ENCODE results near the gene FLNC. TPM values are rescaled to one million over a fixed set of nuclear protein-coding genes. Genes with fewer than 3 reads are reported as not detected.

FLNC gene
- polyA plus RNA-seq, 1 of the 3 experiments (the other 2 are of a cell fraction): 43.7 TPM

DNA sequence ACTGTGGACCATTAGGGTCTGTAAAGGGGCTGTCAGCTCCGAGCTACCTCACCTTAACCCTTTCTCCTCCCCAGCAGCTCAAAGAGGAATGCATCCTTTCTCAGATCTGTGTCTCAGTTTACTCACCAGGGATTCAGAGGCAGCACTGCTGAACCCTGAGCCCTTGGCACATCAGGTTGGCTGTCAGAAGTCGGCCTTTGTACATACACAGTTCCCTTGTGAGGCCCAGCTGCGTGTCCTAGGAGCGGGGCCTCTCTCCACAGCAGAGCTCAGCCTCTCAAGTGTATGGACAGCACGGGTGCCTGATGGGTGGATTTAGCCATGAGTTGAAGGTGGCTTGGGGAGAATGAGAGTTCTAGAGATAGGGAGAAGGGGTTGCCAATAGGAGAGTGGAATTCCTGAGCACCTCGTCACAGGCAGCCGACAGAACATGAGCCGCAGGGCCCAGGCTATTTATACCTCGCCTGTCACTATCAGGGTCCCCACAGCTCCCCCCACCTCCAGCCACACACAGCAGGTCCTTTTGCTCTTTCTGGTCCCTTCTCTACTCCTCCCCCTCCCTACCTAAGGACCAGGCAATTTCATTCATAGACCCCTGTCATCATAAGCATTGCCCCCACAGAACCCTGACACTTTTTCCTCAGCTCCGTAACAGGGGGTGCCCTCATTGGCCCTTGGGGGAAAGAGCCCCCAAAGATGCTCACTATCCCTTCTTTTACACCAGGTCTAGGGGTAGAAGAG is 2.1 kb upstream of the FLNC start:
- peak overlapping the region; percentile 66 for H3K9ac ChIP-seq
- H3K36me3 ChIP-seq (replicated peaks in 1 of 2; ENCODE audit: control insufficient read depth in 1 of 2, insufficient read depth in 2 of 2, low read length in 1 of 2): no peaks in the 10 kb centered on the region
- peaks cover 19% of the 10 kb centered on the region for H4K20me1 ChIP-seq (ENCODE audit: insufficient read depth)
- no peak overlapping the region; the same call in 1 of the 2 replicates for H2AFZ ChIP-seq (ENCODE audit: low read depth)
- H3K27me3 ChIP-seq (ENCODE audit: insufficient read depth): no peaks in the 10 kb centered on the region
- no peaks in the 10 kb centered on the region for H3K9me3 ChIP-seq
- H3F3A ChIP-seq (replicated peaks; ENCODE audit: insufficient read depth): peaks cover 45% of the 10 kb centered on the region
- peaks cover 29% of the 10 kb centered on the region for H3K79me2 ChIP-seq (ENCODE audit: insufficient read depth)
- ChIA-PET CTCF (interaction anchor here (0.7 to 3.7 kb wide), 6 partner anchors 14 to 55 kb away, joined by 3 to 12 read pairs (median 4); partner anchors contain the start of gene ATP6V1F), POLR2A (interaction anchor here (1.6 to 2.4 kb wide), 2 partner anchors 10 to 19 kb away, joined by 6 to 15 read pairs; no protein-coding TSS in a partner anchor)
- 25% methylated on average over 10 of the region's 10 CpGs for WGBS (ENCODE audit: low lambda C conversion rate)
- H3K4me3 ChIP-seq (ENCODE audit: low read depth in 2 of 2, low read length in 1 of 2): peak overlapping the region in 1 of 2 experiments; percentile 28; a peak in 1 of 4 replicates
- no peak for DNase-seq
- H3K9me2 ChIP-seq: no peaks in the 10 kb centered on the region
- peaks cover 38% of the 10 kb centered on the region in 2 experiments; a peak in 3 of 4 replicates for H3K4me1 ChIP-seq (ENCODE audit: control insufficient read depth in 1 of 2, insufficient read depth in 2 of 2, low read depth in 1 of 2, low read length in 1 of 2)
- H3K27ac ChIP-seq (ENCODE audit: low read depth in 2 of 2, low read length in 1 of 2): peak overlapping the region; percentile 56 to 98; a peak in 3 of 4 replicates
- H3K4me2 ChIP-seq: peak overlapping the region; percentile 74
- TF ChIP-seq USF2 (IDR thresholded peaks at IDR 0.05; ENCODE audit: borderline replicate concordance, low read depth, low read length) (no peak), TAF1 (IDR thresholded peaks at IDR 0.05; ENCODE audit: borderline replicate concordance, low read depth, low read length) (0 out of 2 replicates have a peak, but pooled peaks have one; percentile 16), SIN3A (IDR thresholded peaks at IDR 0.05; ENCODE audit: borderline replicate concordance, low read depth, low read length) (peak; percentile 39; the same call in 1 of the 2 replicates), FOXM1 (IDR thresholded peaks at IDR 0.05; ENCODE audit: low read depth) (no peak), PBX3 (IDR thresholded peaks at IDR 0.05) (peak; percentile 72), SMC3 (IDR thresholded peaks at IDR 0.05; ENCODE audit: low read depth, low read length) (no peak), ELF1 (IDR thresholded peaks at IDR 0.05) (no peak), YY1 (IDR thresholded peaks at IDR 0.05; ENCODE audit: low read depth) (no peak), TEAD4 (IDR thresholded peaks at IDR 0.05; ENCODE audit: borderline replicate concordance, insufficient read depth) (0 out of 2 replicates have a peak, but pooled peaks have one; percentile 60), TCF12 (IDR thresholded peaks at IDR 0.05) (peak; percentile 68), RCOR1 (IDR thresholded peaks at IDR 0.05; ENCODE audit: low read length) (no peak), CTCF (IDR thresholded peaks at IDR 0.05) (no peak), GABPA (IDR thresholded peaks at IDR 0.05; ENCODE audit: low read depth) (no peak), FOXJ3 (CRISPR knock-in tag; IDR thresholded peaks at IDR 0.05) (no peak), MEF2A (IDR thresholded peaks at IDR 0.05; ENCODE audit: borderline replicate concordance, low read depth) (peak; percentile 97), MXI1 (IDR thresholded peaks at IDR 0.05; ENCODE audit: low read depth, low read length) (no peak)
- TF ChIP-seq, protein P1, sequence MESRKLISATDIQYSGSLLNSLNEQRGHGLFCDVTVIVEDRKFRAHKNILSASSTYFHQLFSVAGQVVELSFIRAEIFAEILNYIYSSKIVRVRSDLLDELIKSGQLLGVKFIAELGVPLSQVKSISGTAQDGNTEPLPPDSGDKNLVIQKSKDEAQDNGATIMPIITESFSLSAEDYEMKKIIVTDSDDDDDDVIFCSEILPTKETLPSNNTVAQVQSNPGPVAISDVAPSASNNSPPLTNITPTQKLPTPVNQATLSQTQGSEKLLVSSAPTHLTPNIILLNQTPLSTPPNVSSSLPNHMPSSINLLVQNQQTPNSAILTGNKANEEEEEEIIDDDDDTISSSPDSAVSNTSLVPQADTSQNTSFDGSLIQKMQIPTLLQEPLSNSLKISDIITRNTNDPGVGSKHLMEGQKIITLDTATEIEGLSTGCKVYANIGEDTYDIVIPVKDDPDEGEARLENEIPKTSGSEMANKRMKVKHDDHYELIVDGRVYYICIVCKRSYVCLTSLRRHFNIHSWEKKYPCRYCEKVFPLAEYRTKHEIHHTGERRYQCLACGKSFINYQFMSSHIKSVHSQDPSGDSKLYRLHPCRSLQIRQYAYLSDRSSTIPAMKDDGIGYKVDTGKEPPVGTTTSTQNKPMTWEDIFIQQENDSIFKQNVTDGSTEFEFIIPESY (IDR thresholded peaks at IDR 0.05; ENCODE audit: borderline replicate concordance, low read depth): no peak
- TF ChIP-seq, protein P2, sequence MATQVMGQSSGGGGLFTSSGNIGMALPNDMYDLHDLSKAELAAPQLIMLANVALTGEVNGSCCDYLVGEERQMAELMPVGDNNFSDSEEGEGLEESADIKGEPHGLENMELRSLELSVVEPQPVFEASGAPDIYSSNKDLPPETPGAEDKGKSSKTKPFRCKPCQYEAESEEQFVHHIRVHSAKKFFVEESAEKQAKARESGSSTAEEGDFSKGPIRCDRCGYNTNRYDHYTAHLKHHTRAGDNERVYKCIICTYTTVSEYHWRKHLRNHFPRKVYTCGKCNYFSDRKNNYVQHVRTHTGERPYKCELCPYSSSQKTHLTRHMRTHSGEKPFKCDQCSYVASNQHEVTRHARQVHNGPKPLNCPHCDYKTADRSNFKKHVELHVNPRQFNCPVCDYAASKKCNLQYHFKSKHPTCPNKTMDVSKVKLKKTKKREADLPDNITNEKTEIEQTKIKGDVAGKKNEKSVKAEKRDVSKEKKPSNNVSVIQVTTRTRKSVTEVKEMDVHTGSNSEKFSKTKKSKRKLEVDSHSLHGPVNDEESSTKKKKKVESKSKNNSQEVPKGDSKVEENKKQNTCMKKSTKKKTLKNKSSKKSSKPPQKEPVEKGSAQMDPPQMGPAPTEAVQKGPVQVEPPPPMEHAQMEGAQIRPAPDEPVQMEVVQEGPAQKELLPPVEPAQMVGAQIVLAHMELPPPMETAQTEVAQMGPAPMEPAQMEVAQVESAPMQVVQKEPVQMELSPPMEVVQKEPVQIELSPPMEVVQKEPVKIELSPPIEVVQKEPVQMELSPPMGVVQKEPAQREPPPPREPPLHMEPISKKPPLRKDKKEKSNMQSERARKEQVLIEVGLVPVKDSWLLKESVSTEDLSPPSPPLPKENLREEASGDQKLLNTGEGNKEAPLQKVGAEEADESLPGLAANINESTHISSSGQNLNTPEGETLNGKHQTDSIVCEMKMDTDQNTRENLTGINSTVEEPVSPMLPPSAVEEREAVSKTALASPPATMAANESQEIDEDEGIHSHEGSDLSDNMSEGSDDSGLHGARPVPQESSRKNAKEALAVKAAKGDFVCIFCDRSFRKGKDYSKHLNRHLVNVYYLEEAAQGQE (IDR thresholded peaks at IDR 0.05; ENCODE audit: low read depth, low read length): no peak
- TF ChIP-seq, protein P3, sequence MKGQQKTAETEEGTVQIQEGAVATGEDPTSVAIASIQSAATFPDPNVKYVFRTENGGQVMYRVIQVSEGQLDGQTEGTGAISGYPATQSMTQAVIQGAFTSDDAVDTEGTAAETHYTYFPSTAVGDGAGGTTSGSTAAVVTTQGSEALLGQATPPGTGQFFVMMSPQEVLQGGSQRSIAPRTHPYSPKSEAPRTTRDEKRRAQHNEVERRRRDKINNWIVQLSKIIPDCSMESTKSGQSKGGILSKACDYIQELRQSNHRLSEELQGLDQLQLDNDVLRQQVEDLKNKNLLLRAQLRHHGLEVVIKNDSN (IDR thresholded peaks at IDR 0.05; ENCODE audit: borderline replicate concordance, low read depth): no peak
- TF ChIP-seq, protein P4, sequence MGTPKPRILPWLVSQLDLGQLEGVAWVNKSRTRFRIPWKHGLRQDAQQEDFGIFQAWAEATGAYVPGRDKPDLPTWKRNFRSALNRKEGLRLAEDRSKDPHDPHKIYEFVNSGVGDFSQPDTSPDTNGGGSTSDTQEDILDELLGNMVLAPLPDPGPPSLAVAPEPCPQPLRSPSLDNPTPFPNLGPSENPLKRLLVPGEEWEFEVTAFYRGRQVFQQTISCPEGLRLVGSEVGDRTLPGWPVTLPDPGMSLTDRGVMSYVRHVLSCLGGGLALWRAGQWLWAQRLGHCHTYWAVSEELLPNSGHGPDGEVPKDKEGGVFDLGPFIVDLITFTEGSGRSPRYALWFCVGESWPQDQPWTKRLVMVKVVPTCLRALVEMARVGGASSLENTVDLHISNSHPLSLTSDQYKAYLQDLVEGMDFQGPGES (IDR thresholded peaks at IDR 0.05; ENCODE audit: low read depth, low read length): no peak

Data from SK-N-SH (cell line).